GM23338 (cell line): Measurements from ENCODE around the gene INO80B. TPM values are rescaled to one million over a fixed set of nuclear protein-coding genes. Genes with fewer than 3 reads are reported as not detected.

ENCODE experiments used
- ATAC-seq: fragments of 200-7000 bp; cut with Tn5 transposase; 3 replicates; pipeline ENCODE4 v1.9.1; 2020
- DNase-seq: peaks from one replicate; pipeline ENCODE4 v3.0.0-alpha.2; 2015; ENCODE audit warnings: low spot score
- H2AFZ ChIP-seq: fragments of 200-600 bp; sonication (generic); 2 replicates; pipeline ENCODE4 v1.8.0; 2016; ENCODE audit warnings: antibody characterized with exemption, mild to moderate bottlenecking, moderate library complexity
- H3F3A ChIP-seq: fragments of 200-600 bp; sonication (generic); replicated peaks from 2 replicates; pipeline ENCODE4 v1.8.0; 2017; ENCODE audit warnings: antibody characterized with exemption, mixed run types, low read depth
- H3K27ac ChIP-seq: fragments of 200-600 bp; sonication (generic); 2 replicates; pipeline ENCODE4 v1.6.1; 2016; ENCODE audit warnings: low read depth
- H3K27me3 ChIP-seq: fragments of 200-600 bp; sonication (generic); 2 replicates; pipeline ENCODE4 v1.8.0; 2016; ENCODE audit warnings: mild to moderate bottlenecking, mixed run types, moderate library complexity; ENCODE audit not compliant: insufficient read depth
- H3K36me3 ChIP-seq: fragments of 200-600 bp; sonication (generic); 2 replicates; pipeline ENCODE4 v1.8.0; 2016; ENCODE audit warnings: mild to moderate bottlenecking; ENCODE audit not compliant: insufficient read depth
- H3K4me1 ChIP-seq: fragments of 200-600 bp; sonication (generic); 2 replicates; pipeline ENCODE4 v1.8.0; 2016; ENCODE audit warnings: mild to moderate bottlenecking, moderate library complexity; ENCODE audit not compliant: insufficient read depth
- H3K4me2 ChIP-seq: fragments of 200-600 bp; sonication (generic); 2 replicates; pipeline ENCODE4 v1.7.1; 2017; ENCODE audit warnings: mixed run types
- H3K4me3 ChIP-seq: fragments of 200-600 bp; sonication (generic); 2 replicates; pipeline ENCODE4 v1.6.1; 2016; ENCODE audit warnings: mixed run types
- H3K79me2 ChIP-seq: fragments of 200-600 bp; sonication (generic); replicated peaks from 2 replicates; pipeline ENCODE4 v1.8.0; 2017; ENCODE audit warnings: mild to moderate bottlenecking; ENCODE audit not compliant: insufficient read depth
- H3K9me2 ChIP-seq: fragments of 200-600 bp; sonication (generic); 2 replicates; pipeline ENCODE4 v1.8.0; 2017; ENCODE audit not compliant: insufficient read depth
- H4K20me1 ChIP-seq: fragments of 200-600 bp; sonication (generic); replicated peaks from 2 replicates; pipeline ENCODE4 v1.8.0; 2017; ENCODE audit warnings: mild to moderate bottlenecking; ENCODE audit not compliant: insufficient read depth
- H3K27ac Mint-ChIP-seq: 2 replicates; pipeline ENCODE4 v1.8.0; 2020; ENCODE audit warnings: inconsistent platforms, mild to moderate bottlenecking, moderate library complexity, mixed read lengths
- H3K27me3 Mint-ChIP-seq: 3 replicates; pipeline ENCODE4 v1.8.0; 2022; ENCODE audit warnings: low read depth, mild to moderate bottlenecking, moderate library complexity, mixed read lengths, inconsistent platforms; ENCODE audit not compliant: insufficient read depth, poor library complexity
- H3K36me3 Mint-ChIP-seq: 3 replicates; pipeline ENCODE4 v1.8.0; 2021; ENCODE audit warnings: low read depth, mild to moderate bottlenecking, inconsistent platforms, moderate library complexity, mixed read lengths
- H3K4me1 Mint-ChIP-seq: 3 replicates; pipeline ENCODE4 v1.8.0; 2020; ENCODE audit warnings: mild to moderate bottlenecking, inconsistent platforms, mixed read lengths
- H3K4me3 Mint-ChIP-seq: 3 replicates; pipeline ENCODE4 v1.8.0; 2021; ENCODE audit warnings: moderate library complexity, mild to moderate bottlenecking, inconsistent platforms, mixed read lengths
- H3K9me3 Mint-ChIP-seq: 3 replicates; pipeline ENCODE4 v1.8.0; 2020; ENCODE audit warnings: moderate library complexity, mild to moderate bottlenecking, inconsistent platforms, mixed read lengths
- CTCF ChIP-seq, 2 experiments: fragments of 200-600 bp in 1 of 2; sonication (generic) in 1 of 2; conservative IDR thresholded peaks; 2 replicates each; pipeline versions ENCODE4 v1.5.1 to v1.6.1; 2016 to 2017; ENCODE audit warnings: antibody characterized with exemption in 2 of 2, low read depth in 2 of 2, mild to moderate bottlenecking in 2 of 2, moderate library complexity in 1 of 2
- ETS1 ChIP-seq: IDR thresholded peaks from 2 replicates; pipeline ENCODE4 v1.6.1; 2016; ENCODE audit warnings: antibody characterized with exemption
- EZH2phosphoT487 ChIP-seq: fragments of 200-600 bp; sonication (generic); IDR thresholded peaks from one replicate; pipeline ENCODE4 v1.8.1; 2018; ENCODE audit warnings: antibody characterized with exemption; ENCODE audit not compliant: unreplicated experiment
- JUNB ChIP-seq: IDR thresholded peaks from one replicate; pipeline ENCODE4 v1.6.1; 2016; ENCODE audit warnings: antibody characterized with exemption; ENCODE audit not compliant: unreplicated experiment
- NANOG ChIP-seq: IDR thresholded peaks from 2 replicates; pipeline ENCODE4 v1.6.1; 2016; ENCODE audit warnings: antibody characterized with exemption, borderline replicate concordance
- REST ChIP-seq: IDR thresholded peaks from one replicate; pipeline ENCODE4 v1.6.1; 2018; ENCODE audit warnings: antibody characterized with exemption; ENCODE audit not compliant: unreplicated experiment
- ZNF114 ChIP-seq: fragments of 250-450 bp; sonication (Bioruptor Pico); IDR thresholded peaks from 2 replicates; pipeline ENCODE4 v1.5.0; 2020; ENCODE audit warnings: mild to moderate bottlenecking, moderate library complexity
- polyA plus RNA-seq: library from polyadenylated mRNA; unstranded; fragments of >200 nt; fragmentation: Nextera tagmentation; extraction: Ambion mirVana; gene quantifications from 2 replicates; pipeline ENCODE4 v1.2.1, GENCODE V29; 2016
- total RNA-seq: library from RNA; depleted of rRNA; stranded (reverse); fragments of >200 nt; shearing (Covaris generic); gene quantifications from 2 replicates; pipeline ENCODE4 v1.2.3, GENCODE V29; 2014

INO80B gene
- total and polyA plus RNA-seq, 2 experiments from 2014 or later = 5.1 to 21.8 TPM

GRCh38 chr2:74481431-74481830 lies 26.5 kb downstream of the INO80B start:
- no peaks in the 10 kb centered on the region for H3K27me3 ChIP-seq
- H3K4me1 ChIP-seq = peaks cover 5% of the 10 kb centered on the region; the same call in 1 of the 2 replicates
- H3K27ac ChIP-seq = no peak overlapping the region
- H3F3A ChIP-seq = no peaks in the 10 kb centered on the region
- Mint-ChIP-seq H3K9me3 (no peaks in the 10 kb centered on the region), H3K4me3 (peak overlapping the region; percentile 99), H3K27me3 (peaks cover 11% of the 10 kb centered on the region), H3K4me1 (peaks cover 6% of the 10 kb centered on the region; the same call in 2 of the 3 replicates), H3K36me3 (peaks cover 20% of the 10 kb centered on the region), H3K27ac (no peak overlapping the region)
- H4K20me1 ChIP-seq = peaks cover 13% of the 10 kb centered on the region; the same call in 1 of the 2 replicates
- DNase-seq (no peak), ATAC-seq (no peak)
- no peaks in the 10 kb centered on the region; the same call in 1 of the 2 replicates for H3K36me3 ChIP-seq
- H3K4me2 ChIP-seq = peak overlapping the region; percentile 95
- H3K79me2 ChIP-seq = peaks cover 14% of the 10 kb centered on the region
- H3K9me2 ChIP-seq = no peaks in the 10 kb centered on the region
- no peak overlapping the region for H2AFZ ChIP-seq
- peak overlapping the region; percentile 68 for H3K4me3 ChIP-seq
- TF ChIP-seq REST = no peak
- TF ChIP-seq EZH2phosphoT487 = no peak
- TF ChIP-seq NANOG = no peak
- TF ChIP-seq JUNB = no peak
- TF ChIP-seq ZNF114 (CRISPR knock-in tag) = no peak

GRCh38 chr2:74481961-74482800 lies 27.3 kb downstream of the INO80B start:
- H3K27ac Mint-ChIP-seq = peak overlapping the region; percentile 99
- H3K9me2 ChIP-seq = no peaks in the 10 kb centered on the region
- H3K4me3 Mint-ChIP-seq = peak overlapping the region; percentile 99
- peak overlapping the region; percentile 95 for H3K4me2 ChIP-seq
- DNase-seq (peak; percentile 75), ATAC-seq (peak; percentile 55)
- H3K79me2 ChIP-seq = peaks cover 14% of the 10 kb centered on the region
- peak overlapping the region; percentile 82; the same call in 1 of the 2 replicates for H3K27ac ChIP-seq
- H3K4me1 Mint-ChIP-seq = peaks cover 6% of the 10 kb centered on the region; the same call in 2 of the 3 replicates
- no peaks in the 10 kb centered on the region for H3K9me3 Mint-ChIP-seq
- no peaks in the 10 kb centered on the region for H3K27me3 ChIP-seq
- peaks cover 5% of the 10 kb centered on the region; the same call in 1 of the 2 replicates for H3K4me1 ChIP-seq
- peaks cover 13% of the 10 kb centered on the region; the same call in 1 of the 2 replicates for H4K20me1 ChIP-seq
- no peaks in the 10 kb centered on the region for H3F3A ChIP-seq
- peaks cover 24% of the 10 kb centered on the region for H3K36me3 Mint-ChIP-seq
- H2AFZ ChIP-seq = peak overlapping the region; percentile 72; the same call in 1 of the 2 replicates
- H3K4me3 ChIP-seq = peak overlapping the region; percentile 68
- H3K27me3 Mint-ChIP-seq = peaks cover 11% of the 10 kb centered on the region
- no peaks in the 10 kb centered on the region; the same call in 1 of the 2 replicates for H3K36me3 ChIP-seq
- no peak for TF ChIP-seq ETS1
- TF ChIP-seq CTCF (conservative IDR thresholded peaks at IDR 0.05; ENCODE audit: low read depth in 2 of 2) = no peak
- TF ChIP-seq REST = no peak
